Natural killer cell (primary cell): ENCODE data around the gene XXYLT1. TPM values are rescaled to one million over a fixed set of nuclear protein-coding genes. Genes with fewer than 3 reads are reported as not detected.

Experiments used
- ATAC-seq, 3 donors: fragments of 150-1000 bp in 2 of 3; fragments of 200-7000 bp in 1 of 3; cut with Tn5 transposase; 1 replicate in 1 of 3; 2 replicates in 2 of 3; pipeline ENCODE4 v1.10.0; 2021; ENCODE audit warnings: mild to moderate bottlenecking in 2 of 3, moderate library complexity in 2 of 3
- DNase-seq, 2 donors: peaks; one replicate each; pipeline versions ENCODE4 v3.0.0 to v3.0.0-alpha.2; 2013 to 2021; ENCODE audit warnings: mixed read lengths in 1 of 2
- H3K27ac ChIP-seq: one replicate; pipeline ENCODE4 v1.5.1; 2013; ENCODE audit warnings: mild to moderate bottlenecking, low read length
- H3K27me3 ChIP-seq: one replicate; pipeline ENCODE4 v1.6.1; 2013; ENCODE audit warnings: low read length; ENCODE audit not compliant: control insufficient read depth, insufficient read depth
- H3K36me3 ChIP-seq: one replicate; pipeline ENCODE4 v1.6.1; 2013; ENCODE audit warnings: low read length; ENCODE audit not compliant: control insufficient read depth, insufficient read depth
- H3K4me1 ChIP-seq: one replicate; pipeline ENCODE4 v1.6.1; 2013; ENCODE audit warnings: low read length; ENCODE audit not compliant: control insufficient read depth, insufficient read depth
- H3K4me3 ChIP-seq: one replicate; pipeline ENCODE4 v1.5.1; 2013; ENCODE audit warnings: low read length
- H3K9me3 ChIP-seq: one replicate; pipeline ENCODE4 v1.6.1; 2013; ENCODE audit warnings: low read length; ENCODE audit not compliant: control insufficient read depth, insufficient read depth
- H3K27ac Mint-ChIP-seq, 2 donors: one replicate each; pipeline ENCODE4 v1.8.0; 2022; ENCODE audit warnings: mild to moderate bottlenecking in 2 of 2, mixed read lengths in 2 of 2, moderate library complexity in 1 of 2
- H3K27me3 Mint-ChIP-seq, 2 donors: one replicate each; pipeline ENCODE4 v1.8.0; 2022; ENCODE audit warnings: low read depth in 2 of 2, mixed read lengths in 2 of 2
- H3K36me3 Mint-ChIP-seq: one replicate; pipeline ENCODE4 v1.8.0; 2022; ENCODE audit warnings: mixed read lengths
- H3K4me1 Mint-ChIP-seq, 2 donors: one replicate each; pipeline ENCODE4 v1.8.0; 2022; ENCODE audit warnings: mixed read lengths in 2 of 2
- H3K4me3 Mint-ChIP-seq: one replicate; pipeline ENCODE4 v1.8.0; 2022; ENCODE audit warnings: mild to moderate bottlenecking, moderate library complexity, mixed read lengths
- H3K9me3 Mint-ChIP-seq, 2 donors: one replicate each; pipeline ENCODE4 v1.8.0; 2022; ENCODE audit warnings: mixed read lengths in 2 of 2
- CTCF ChIP-seq: fragments of 200-600 bp; IDR thresholded peaks from one replicate; pipeline ENCODE4 v1.8.0; 2022; ENCODE audit warnings: antibody characterized with exemption
- WGBS: methylation state at CpG from one replicate; pipeline ENCODE4 v1.1.7; 2013; ENCODE audit warnings: missing lambda C conversion rate; ENCODE audit not compliant: insufficient coverage; 5-methylcytosine and 5-hydroxymethylcytosine counted together
- intact Hi-C: fragments of 100-400 bp; cut with micrococcal nuclease; formaldehyde crosslinking; loops from one replicate; pipeline ENCODE4 v1.14.2; 2022
- total RNA-seq, 4 donors: library from RNA; stranded (reverse); fragments of 120-200 nt in 1 of 4; gene quantifications; one replicate each; pipeline versions ENCODE4 v1.2.3 to v1.2.4, GENCODE V29; 2013 to 2022

Gene XXYLT1
- total RNA-seq, 3 donors from 2014 or later (not counting 1 experiment from before 2014, with no cell fraction given), result 8.7 to 13.6 (median 10.2) TPM

- no peaks in the 10 kb centered on the region for H3K4me1 ChIP-seq
- Mint-ChIP-seq H3K4me3 (no peak overlapping the region), H3K36me3 (no peaks in the 10 kb centered on the region), H3K27ac (no peak overlapping the region), H3K4me1 (peaks cover 13 to 15% of the 10 kb centered on the region in 2 donors), H3K27me3 (no peaks in the 10 kb centered on the region), H3K9me3 (no peaks in the 10 kb centered on the region)
- intact Hi-C loops, result no loop called here
- ATAC-seq (no peak), DNase-seq (no peak)
- H3K9me3 ChIP-seq, result no peaks in the 10 kb centered on the region
- H3K27ac ChIP-seq, result no peak overlapping the region
- no peaks in the 10 kb centered on the region for H3K27me3 ChIP-seq
- no peaks in the 10 kb centered on the region for H3K36me3 ChIP-seq
- H3K4me3 ChIP-seq, result no peak overlapping the region
- WGBS, result 88% methylated on average over 31 of the region's 31 CpGs
- no peak for TF ChIP-seq CTCF
These were observed 156.0 kb downstream of the XXYLT1 start for GRCh38 chr3:195114786-195115599.

GRCh38 chr3:195113536-195114425, 157.2 kb downstream of the XXYLT1 start:
- Histone ChIP-seq H3K4me1 (no peaks in the 10 kb centered on the region), H3K4me3 (no peak overlapping the region), H3K36me3 (no peaks in the 10 kb centered on the region), H3K27ac (no peak overlapping the region), H3K27me3 (no peaks in the 10 kb centered on the region), H3K9me3 (no peaks in the 10 kb centered on the region)
- H3K4me3 Mint-ChIP-seq, result no peak overlapping the region
- no peaks in the 10 kb centered on the region for H3K36me3 Mint-ChIP-seq
- H3K27me3 Mint-ChIP-seq, result no peaks in the 10 kb centered on the region
- no peak overlapping the region for H3K27ac Mint-ChIP-seq
- H3K4me1 Mint-ChIP-seq, result peaks cover 13 to 15% of the 10 kb centered on the region in 2 donors
- intact Hi-C loops, result no loop called here
- no peak for DNase-seq
- 94% methylated on average over 14 of the region's 14 CpGs for WGBS
- no peak for ATAC-seq
- TF ChIP-seq CTCF, result no peak
- no peaks in the 10 kb centered on the region for H3K9me3 Mint-ChIP-seq

GRCh38 chr3:195113048-195113447, 157.9 kb downstream of the XXYLT1 start:
- DNase-seq, result no peak
- Mint-ChIP-seq H3K4me1 (peaks cover 11% of the 10 kb centered on the region in 2 donors), H3K27me3 (no peaks in the 10 kb centered on the region), H3K9me3 (no peaks in the 10 kb centered on the region), H3K27ac (no peak overlapping the region), H3K36me3 (no peaks in the 10 kb centered on the region), H3K4me3 (no peak overlapping the region)
- no peak for TF ChIP-seq CTCF
- H3K36me3 ChIP-seq, result no peaks in the 10 kb centered on the region
- WGBS, result 95% methylated on average over 14 of the region's 14 CpGs
- H3K9me3 ChIP-seq, result no peaks in the 10 kb centered on the region
- H3K4me3 ChIP-seq, result no peak overlapping the region
- no peaks in the 10 kb centered on the region for H3K4me1 ChIP-seq
- no peak overlapping the region for H3K27ac ChIP-seq
- no peak for ATAC-seq
- intact Hi-C loops, result no loop called here
- no peaks in the 10 kb centered on the region for H3K27me3 ChIP-seq
